Neural cell (in vitro differentiated cells): Measurements from ENCODE around the gene NOL4L. TPM values are rescaled to one million over a fixed set of nuclear protein-coding genes. Genes with fewer than 3 reads are reported as not detected.

Experiments used
- H2AFZ ChIP-seq: fragments of 200-600, 300-800 bp; sonication (generic), shearing (Covaris generic); 2 replicates; pipeline ENCODE4 v1.6.0; 2014; ENCODE audit warnings: low read depth, mild to moderate bottlenecking, antibody characterized with exemption, low read length, moderate library complexity
- H3F3A ChIP-seq: fragments of 200-600 bp; shearing (Covaris generic); 2 replicates; pipeline ENCODE4 v1.6.1; 2016; ENCODE audit warnings: mild to moderate bottlenecking, moderate library complexity, mixed read lengths, antibody characterized with exemption, low read length; ENCODE audit not compliant: insufficient read depth, poor library complexity, severe bottlenecking
- H3K27ac ChIP-seq: fragments of 200-600, 300-800 bp; sonication (generic), shearing (Covaris generic); 2 replicates; pipeline ENCODE4 v1.5.1; 2014; ENCODE audit warnings: mild to moderate bottlenecking, low read length, moderate library complexity
- H3K27me3 ChIP-seq: fragments of 300-800, 200-600 bp; sonication (generic), shearing (Covaris generic); 2 replicates; pipeline ENCODE4 v1.6.0; 2014; ENCODE audit warnings: mild to moderate bottlenecking, low read depth, low read length, moderate library complexity; ENCODE audit not compliant: insufficient read depth
- H3K36me3 ChIP-seq: fragments of 300-800, 200-600 bp; sonication (generic), shearing (Covaris generic); 2 replicates; pipeline ENCODE4 v1.5.1; 2014; ENCODE audit warnings: mild to moderate bottlenecking, antibody characterized with exemption, low read length, moderate library complexity; ENCODE audit not compliant: insufficient read depth
- H3K4me2 ChIP-seq: fragments of 300-800, 200-600 bp; sonication (generic), shearing (Covaris generic); 2 replicates; pipeline ENCODE4 v1.6.0; 2014; ENCODE audit warnings: mild to moderate bottlenecking, low read length
- H3K4me3 ChIP-seq: fragments of 300-800, 200-600 bp; sonication (generic), shearing (Covaris generic); 2 replicates; pipeline ENCODE4 v1.5.1; 2014; ENCODE audit warnings: mild to moderate bottlenecking, low read length, moderate library complexity
- H3K79me2 ChIP-seq: fragments of 200-600 bp; shearing (Covaris generic); replicated peaks from 2 replicates; pipeline ENCODE4 v1.6.0; 2014; ENCODE audit warnings: mild to moderate bottlenecking, low read length, moderate library complexity; ENCODE audit not compliant: insufficient read depth
- H3K9ac ChIP-seq: fragments of 300-800, 200-600 bp; sonication (generic), shearing (Covaris generic); 2 replicates; pipeline ENCODE4 v1.6.1; 2016; ENCODE audit warnings: mild to moderate bottlenecking, low read length, mixed read lengths
- H3K9me2 ChIP-seq: fragments of 200-600 bp; shearing (Covaris generic); 2 replicates; pipeline ENCODE4 v1.6.1; 2016; ENCODE audit warnings: mild to moderate bottlenecking, low read length, mixed read lengths; ENCODE audit not compliant: insufficient read depth
- H3K9me3 ChIP-seq: fragments of 200-600, 300-800 bp; sonication (generic), shearing (Covaris generic); 2 replicates; pipeline ENCODE4 v1.6.1; 2016; ENCODE audit warnings: mild to moderate bottlenecking, mixed run types, low read length, moderate library complexity, mixed read lengths
- H4K20me1 ChIP-seq: fragments of 200-600 bp; shearing (Covaris generic); 2 replicates; pipeline ENCODE4 v1.6.1; 2016; ENCODE audit warnings: mild to moderate bottlenecking, mixed run types; ENCODE audit not compliant: insufficient read depth
- CTCF ChIP-seq: fragments of 450-650 bp; IDR thresholded peaks from 2 replicates; pipeline ENCODE4 v1.5.1; 2014; ENCODE audit warnings: antibody characterized with exemption, mild to moderate bottlenecking, moderate library complexity; ENCODE audit not compliant: poor library complexity, severe bottlenecking
- EP300 ChIP-seq: fragments of 450-650 bp; conservative IDR thresholded peaks from 2 replicates; pipeline ENCODE4 v1.6.1; 2014; ENCODE audit warnings: antibody characterized with exemption, mild to moderate bottlenecking, moderate library complexity; ENCODE audit not compliant: poor library complexity, severe bottlenecking
- EZH2 ChIP-seq: fragments of 200-600, 300-800 bp; shearing (Covaris generic), sonication (generic); IDR thresholded peaks from 2 replicates; pipeline ENCODE4 v1.6.1; 2014; ENCODE audit warnings: antibody characterized with exemption, low read length, borderline replicate concordance, mild to moderate bottlenecking; ENCODE audit not compliant: insufficient read depth, poor library complexity, severe bottlenecking
- MXI1 ChIP-seq: fragments of 450-650 bp; conservative IDR thresholded peaks from 2 replicates; pipeline ENCODE4 v1.6.1; 2014; ENCODE audit warnings: antibody characterized with exemption, mild to moderate bottlenecking; ENCODE audit not compliant: poor library complexity, severe bottlenecking
- POLR2AphosphoS5 ChIP-seq: IDR thresholded peaks from 2 replicates; pipeline ENCODE4 v1.6.1; 2012
- RAD21 ChIP-seq: fragments of 450-650 bp; conservative IDR thresholded peaks from 2 replicates; pipeline ENCODE4 v1.6.1; 2014; ENCODE audit warnings: antibody characterized with exemption, mild to moderate bottlenecking, moderate library complexity
- REST ChIP-seq: IDR thresholded peaks from 2 replicates; pipeline ENCODE4 v1.6.1; 2012; ENCODE audit warnings: borderline replicate concordance
- SMC3 ChIP-seq: fragments of 450-650 bp; conservative IDR thresholded peaks from 2 replicates; pipeline ENCODE4 v1.6.1; 2014; ENCODE audit warnings: antibody characterized with exemption, mild to moderate bottlenecking, moderate library complexity; ENCODE audit not compliant: poor library complexity
- TAF1 ChIP-seq: IDR thresholded peaks from 2 replicates; pipeline ENCODE4 v1.6.1; 2012; ENCODE audit warnings: low read depth
- polyA plus RNA-seq: library from polyadenylated mRNA; depleted of rRNA; stranded (reverse); fragments of >200 nt; gene quantifications from 2 replicates; pipeline ENCODE4 v1.2.3, GENCODE V29; 2014

Gene NOL4L
- polyA plus RNA-seq, 1 donor from 2014 or later = 20.4 TPM

GRCh38 chr20:32619586-32619985 is 34.5 kb upstream of the NOL4L start:
- Histone ChIP-seq H3K27me3 (no peaks in the 10 kb centered on the region), H3F3A (no peaks in the 10 kb centered on the region), H2AFZ (no peak overlapping the region), H3K9me3 (no peaks in the 10 kb centered on the region), H4K20me1 (no peaks in the 10 kb centered on the region), H3K36me3 (no peaks in the 10 kb centered on the region), H3K9ac (no peak overlapping the region), H3K27ac (no peak overlapping the region), H3K4me2 (no peak overlapping the region), H3K4me3 (no peak overlapping the region), H3K79me2 (no peaks in the 10 kb centered on the region), H3K9me2 (no peaks in the 10 kb centered on the region)
- TF ChIP-seq RAD21 = no peak
- no peak for TF ChIP-seq REST
- TF ChIP-seq EP300 = no peak
- TF ChIP-seq TAF1 = no peak
- no peak for TF ChIP-seq POLR2AphosphoS5
- TF ChIP-seq SMC3 = no peak
- no peak for TF ChIP-seq CTCF
- no peak for TF ChIP-seq EZH2
- no peak for TF ChIP-seq MXI1

- no peaks in the 10 kb centered on the region for H4K20me1 ChIP-seq
- H3K36me3 ChIP-seq = no peaks in the 10 kb centered on the region
- H3K9ac ChIP-seq = no peak overlapping the region
- no peak overlapping the region for H3K4me2 ChIP-seq
- no peak for TF ChIP-seq MXI1
- TF ChIP-seq RAD21 = no peak
- no peak for TF ChIP-seq REST
- H3K27me3 ChIP-seq = no peaks in the 10 kb centered on the region
- no peak overlapping the region for H3K4me3 ChIP-seq
- H3K9me3 ChIP-seq = no peaks in the 10 kb centered on the region
- no peaks in the 10 kb centered on the region for H3K9me2 ChIP-seq
- H3K79me2 ChIP-seq = no peaks in the 10 kb centered on the region
- no peak overlapping the region for H3K27ac ChIP-seq
- H3F3A ChIP-seq = no peaks in the 10 kb centered on the region
- H2AFZ ChIP-seq = no peak overlapping the region
Observed at GRCh38 chr20:32614772-32615171, 29.6 kb upstream of the NOL4L start.
